NOMO-1 (cell line): ENCODE data around the gene CDC42EP4.
"Not testable (repeated sequence)": the region's sequence is repeated elsewhere in the genome, so short reads cannot be mapped to it uniquely, and the experiment has no call there.

Experiments
- DNase-seq, 2 experiments: peaks; one replicate each; lab custom pipeline; 2025; ENCODE audit not compliant: unreplicated experiment in 2 of 2; lab: John Stamatoyannopoulos, UW

The CDC42EP4 gene

DNA sequence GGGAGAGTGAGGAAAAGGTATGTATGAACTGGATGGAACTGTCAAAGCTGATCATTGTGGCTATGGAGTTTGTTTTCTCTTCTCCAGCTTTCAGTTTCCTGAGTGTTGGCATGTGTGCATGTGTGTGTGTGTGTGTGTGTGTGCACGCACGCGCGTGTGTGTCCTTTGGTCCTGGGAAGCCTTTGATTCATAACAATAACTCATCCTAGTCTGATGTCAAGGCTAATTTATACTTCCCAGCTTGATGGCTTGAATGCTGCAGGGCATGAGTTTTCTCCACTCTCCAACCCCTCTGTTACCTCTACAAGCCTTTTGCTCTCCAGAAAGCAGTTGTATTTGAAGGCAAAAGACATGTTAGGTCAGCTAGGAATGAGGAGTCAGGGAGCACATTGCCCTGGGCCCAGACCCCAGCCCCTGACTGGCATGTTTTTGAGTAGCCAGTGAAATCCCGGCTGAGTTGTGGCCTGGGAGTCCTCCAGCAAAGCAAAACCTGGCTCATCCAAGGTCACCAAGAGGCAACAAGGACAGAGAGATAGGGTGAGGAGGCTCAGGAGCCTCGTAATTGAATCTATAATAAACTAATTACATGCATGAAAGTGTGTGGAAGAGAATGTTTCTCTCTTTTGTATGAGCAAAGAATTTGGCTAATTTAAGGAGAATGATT is 8.9 kb upstream of the CDC42EP4 start:
- DNase-seq: no peak

DNA sequence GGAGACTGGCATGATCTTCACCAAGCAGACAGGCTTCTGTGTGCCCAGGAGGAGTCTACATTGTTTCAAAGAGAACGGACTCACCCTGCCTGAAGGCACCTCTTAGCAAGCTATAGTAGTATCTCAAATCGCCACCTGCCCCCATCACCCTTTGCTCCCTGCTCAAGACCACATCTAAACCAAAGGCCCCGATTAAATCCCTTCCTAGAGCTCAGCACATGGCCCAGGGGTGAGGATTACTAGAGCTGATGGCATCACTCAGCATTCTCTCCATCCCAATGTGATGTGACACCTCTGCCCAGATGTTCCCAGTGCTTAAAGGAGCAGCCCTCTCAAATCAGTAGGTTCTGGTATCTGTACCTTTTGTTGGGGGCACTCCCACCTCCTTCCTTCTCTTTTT is 8.0 kb upstream of the CDC42EP4 start:
- DNase-seq: no peak

DNA sequence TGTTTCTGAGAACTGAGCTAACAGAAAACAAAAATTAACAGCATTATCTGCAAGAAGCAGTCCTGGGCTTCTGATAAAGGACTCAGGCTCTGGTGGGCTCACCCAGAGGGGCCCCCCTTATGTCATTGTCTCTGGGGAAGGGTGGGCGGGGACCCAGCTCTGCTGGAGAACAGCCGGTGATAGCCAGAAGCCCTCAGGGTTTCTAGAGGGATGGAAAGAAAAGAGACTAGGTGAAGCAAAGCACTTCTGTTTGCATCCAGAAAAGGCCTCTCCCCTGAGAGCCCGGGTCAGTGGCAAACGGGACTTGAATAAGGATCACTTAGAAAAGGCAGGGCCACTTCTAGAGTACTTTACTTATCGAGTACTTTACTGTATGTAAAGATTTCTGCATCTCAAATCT is 7.0 kb upstream of the CDC42EP4 start:
- no peak for DNase-seq

DNA sequence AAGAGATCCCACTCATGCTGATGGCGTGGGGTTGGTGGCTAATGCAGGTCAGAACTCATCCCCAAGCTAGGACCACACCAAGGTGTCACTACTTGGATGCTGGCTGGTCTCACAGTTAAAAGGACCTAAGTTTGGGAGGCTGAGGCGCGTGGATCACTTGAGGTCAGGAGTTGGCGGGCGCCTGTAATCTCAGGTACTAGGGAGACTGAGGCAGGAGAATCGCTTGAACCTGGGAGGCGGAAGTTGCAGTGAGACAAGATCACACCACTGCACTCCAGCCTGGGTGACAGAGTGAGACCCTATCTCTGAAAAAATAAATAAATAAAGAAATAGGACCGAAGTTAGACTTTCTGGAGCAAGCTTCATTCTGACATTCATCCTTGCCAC is 6.6 kb upstream of the CDC42EP4 start:
- no peak for DNase-seq

DNA sequence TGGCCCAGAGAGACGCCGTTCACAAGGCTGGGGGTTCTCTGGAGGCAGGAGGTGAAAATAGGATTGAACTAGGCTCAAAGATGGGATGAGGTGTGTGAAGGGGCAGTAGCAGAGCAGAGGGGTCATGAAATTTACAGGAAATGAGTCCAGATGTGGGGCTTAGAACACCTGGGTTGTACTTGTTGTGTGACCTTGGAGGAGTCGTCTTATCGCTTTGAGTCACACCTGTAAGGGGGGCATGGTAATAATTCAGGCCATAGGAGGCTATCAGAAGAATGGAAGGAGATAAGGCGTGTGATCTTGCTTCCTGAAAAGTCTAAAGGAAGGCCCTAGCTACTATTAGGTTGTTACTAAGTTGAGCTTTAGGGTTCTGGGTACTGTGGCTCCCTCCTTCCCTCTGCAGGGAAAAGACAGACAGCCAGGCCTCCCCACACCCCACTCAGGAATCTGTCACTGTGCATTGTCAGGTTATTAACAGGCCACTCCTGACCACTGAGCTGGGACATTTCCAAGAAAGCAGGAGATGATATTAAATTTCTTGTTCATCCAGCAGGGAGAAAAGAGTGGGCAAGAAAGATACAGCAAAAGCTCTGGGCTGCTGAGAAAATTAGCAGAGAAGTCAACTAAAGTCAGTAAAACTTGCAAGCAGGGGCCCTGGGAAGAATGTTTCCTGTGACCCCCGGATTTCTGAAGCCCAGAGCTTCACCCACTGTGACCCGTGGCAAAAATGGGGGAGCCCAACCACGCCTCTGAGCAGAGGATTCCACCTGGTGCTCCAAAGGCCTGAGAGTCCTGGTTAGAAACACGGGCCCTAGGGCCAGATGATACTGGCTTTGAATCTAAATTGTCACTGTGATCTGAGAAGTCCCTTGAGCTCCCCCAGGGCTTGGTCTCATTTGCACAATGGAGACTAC is 6.0 kb upstream of the CDC42EP4 start:
- no peak for DNase-seq

DNA sequence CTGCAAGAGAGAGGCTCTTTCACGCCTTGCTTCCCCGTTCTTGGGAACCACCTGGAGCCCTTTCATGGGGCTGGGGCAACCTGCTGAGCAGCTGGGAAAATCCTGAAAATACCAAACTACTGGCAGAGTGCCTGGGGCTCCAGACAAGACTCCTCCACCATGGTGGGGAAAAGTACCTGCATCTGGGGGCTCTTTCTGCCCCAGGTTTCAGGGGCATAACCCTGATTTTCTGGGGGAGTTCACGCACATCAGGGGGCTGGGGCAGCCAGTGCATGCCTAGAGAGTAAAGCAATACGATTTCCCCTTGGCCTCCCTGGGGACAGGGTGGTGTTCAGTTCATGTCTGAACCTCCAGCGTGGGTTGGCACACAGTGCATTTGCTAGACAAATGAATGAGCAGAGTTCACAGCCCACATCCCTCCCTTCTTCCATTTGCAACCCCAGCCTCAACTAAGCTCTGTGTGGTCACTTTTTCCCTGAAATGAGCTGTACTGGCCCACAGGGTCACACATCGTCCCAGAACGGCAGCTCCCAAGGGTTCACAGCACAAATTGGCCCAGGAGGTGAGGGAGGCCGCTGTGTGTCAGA is 5.2 kb upstream of the CDC42EP4 start:
- no peak for DNase-seq

DNA sequence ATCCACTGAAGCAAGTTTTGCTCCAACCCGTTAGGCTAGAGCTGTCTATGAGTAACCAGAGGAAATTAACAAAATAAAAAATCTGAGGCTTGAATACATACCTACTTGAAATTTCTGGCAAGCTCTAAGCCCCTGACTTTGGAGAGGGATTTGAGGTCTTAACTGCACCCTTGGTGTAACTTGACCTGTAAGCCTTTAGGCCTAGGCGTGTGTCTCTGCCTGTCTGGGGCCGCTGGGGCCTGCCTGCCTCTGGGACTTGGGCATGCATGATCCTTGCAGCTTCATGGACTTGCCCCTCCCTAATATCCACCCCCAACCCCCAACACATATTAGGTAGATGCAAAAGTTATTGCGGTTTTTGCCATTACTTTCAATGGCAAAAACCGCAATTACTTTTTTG is 3.7 kb upstream of the CDC42EP4 start:
- no peak for DNase-seq

DNA sequence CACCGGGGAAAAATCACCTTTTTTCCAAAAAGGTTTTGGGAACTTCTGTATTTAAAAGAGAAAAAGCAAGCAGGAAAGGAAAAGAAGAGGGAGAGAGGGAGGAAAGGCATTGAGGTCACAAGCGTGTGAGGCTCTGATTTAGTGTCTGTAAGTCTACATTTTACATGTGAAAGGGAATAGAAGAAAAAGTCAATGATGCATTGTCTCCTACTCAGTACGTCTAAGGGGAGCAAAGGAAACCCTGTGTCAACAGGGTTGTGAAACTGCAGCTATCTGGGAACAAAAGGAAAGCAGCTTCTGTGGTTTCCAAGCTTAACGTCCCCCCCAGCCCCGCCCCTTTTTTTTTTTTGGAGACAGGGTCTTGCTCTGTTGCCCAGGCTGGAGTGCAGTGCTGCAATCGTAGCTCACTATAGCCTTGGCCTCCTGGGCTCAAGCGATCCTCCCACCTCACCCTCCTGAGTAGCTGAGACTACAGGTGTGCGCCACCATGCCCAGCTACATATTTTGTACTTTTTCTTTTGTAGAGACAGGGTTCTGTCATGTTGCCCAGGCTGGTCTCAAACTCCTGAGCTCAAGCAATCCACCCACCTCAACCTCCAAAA is 1.8 kb upstream of the CDC42EP4 start:
- DNase-seq: no peak

DNA sequence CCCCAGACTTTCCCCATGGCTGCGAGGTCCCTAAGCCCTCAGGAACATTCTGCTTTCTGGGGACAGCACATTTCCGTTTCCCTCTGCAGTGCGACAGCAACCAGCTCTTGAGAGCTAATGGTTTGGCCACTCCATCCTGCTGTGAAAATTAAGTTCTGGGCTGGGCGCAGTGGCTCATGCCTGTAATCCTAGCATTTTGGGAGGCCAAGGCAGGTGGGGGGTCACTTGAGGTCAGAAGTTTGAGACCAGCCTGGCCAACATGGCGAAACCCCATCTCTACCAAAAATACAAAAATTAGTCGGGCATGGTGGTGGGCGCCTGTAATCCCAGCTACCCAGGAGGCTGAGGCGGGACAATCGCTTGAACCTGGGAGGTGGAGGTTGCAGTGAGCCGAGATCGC is 1.1 kb upstream of the CDC42EP4 start:
- not testable (repeated sequence) for DNase-seq

DNA sequence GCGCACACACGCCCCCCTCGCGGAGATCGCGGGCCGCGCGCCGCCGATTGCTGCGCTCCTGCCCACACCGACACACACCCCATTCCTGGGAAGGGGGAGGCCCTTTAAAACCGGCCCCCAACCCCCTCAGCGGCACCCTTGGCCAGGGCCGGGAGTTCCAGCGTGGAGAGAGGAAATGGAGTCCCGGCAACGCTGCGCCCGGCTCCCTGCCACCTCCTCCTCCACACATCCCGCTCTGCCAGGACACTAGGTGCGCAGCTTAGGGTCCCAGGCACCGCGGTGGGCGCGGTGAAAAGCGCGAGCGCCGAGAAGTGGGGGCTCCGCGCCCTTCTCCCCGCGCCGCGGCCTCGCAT is 397 bp downstream of the CDC42EP4 start:
- DNase-seq: no peak

DNA sequence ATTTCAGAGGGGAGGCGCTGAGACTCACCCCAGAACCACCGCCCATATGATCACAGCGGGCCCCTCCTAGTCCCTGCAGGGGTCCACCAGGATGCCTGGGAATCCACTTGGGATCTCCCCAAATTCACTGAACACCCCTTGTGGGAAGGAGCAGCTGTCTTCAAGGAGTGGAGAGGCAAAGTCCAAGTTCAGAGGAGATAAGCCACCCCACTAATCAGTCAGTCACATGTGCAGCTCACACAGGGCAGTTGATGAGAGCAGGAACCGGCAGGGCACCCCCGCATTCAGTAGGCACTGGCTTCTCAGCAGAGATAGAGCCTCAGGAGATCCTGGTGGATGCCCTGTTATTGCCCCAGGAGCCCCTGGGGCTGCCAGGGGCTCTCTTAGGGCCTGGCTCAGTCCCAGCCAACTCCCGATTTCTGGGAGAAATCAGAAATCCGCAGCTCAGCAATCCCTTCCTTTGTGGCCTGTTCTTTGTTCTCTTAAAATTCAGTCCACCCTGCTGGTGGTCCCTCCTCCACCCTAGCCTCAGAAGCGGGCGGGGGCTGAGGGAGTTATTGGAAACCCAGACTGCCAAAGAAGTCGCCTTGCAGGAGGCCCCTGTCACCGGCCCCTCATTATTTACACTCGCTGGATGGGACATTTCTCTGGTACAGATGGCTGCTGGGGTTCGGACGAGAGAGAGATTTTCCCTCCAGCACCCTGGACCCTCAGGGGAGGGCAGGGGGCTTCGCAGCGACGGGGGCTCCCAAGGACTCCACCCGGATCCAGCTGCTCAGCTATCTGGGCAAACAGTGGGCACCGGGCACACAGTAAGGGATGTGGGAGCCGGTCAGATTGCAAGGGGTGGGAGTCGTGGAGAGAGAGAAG is 1.8 kb downstream of the CDC42EP4 start:
- no peak for DNase-seq

DNA sequence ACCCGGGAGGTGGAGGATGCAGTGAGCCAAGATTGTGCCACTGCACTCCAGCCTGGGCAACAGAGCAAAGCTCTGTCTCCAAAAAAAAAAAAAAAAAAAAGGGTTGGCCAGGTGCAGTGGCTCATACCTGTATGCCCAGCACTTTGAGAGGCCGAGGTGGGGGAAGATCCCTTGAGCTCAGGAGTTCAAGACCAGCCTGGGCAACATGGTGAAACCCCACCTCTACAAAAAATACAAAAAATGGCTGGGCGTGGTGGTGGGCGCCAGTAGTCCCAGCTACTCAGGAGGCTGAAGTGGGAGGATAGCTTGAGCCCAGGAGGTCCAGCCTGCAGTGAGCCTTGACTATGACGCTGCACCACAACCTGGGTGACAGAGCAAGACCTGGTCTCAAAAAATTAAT is 2.8 kb downstream of the CDC42EP4 start:
- not testable (repeated sequence) for DNase-seq

DNA sequence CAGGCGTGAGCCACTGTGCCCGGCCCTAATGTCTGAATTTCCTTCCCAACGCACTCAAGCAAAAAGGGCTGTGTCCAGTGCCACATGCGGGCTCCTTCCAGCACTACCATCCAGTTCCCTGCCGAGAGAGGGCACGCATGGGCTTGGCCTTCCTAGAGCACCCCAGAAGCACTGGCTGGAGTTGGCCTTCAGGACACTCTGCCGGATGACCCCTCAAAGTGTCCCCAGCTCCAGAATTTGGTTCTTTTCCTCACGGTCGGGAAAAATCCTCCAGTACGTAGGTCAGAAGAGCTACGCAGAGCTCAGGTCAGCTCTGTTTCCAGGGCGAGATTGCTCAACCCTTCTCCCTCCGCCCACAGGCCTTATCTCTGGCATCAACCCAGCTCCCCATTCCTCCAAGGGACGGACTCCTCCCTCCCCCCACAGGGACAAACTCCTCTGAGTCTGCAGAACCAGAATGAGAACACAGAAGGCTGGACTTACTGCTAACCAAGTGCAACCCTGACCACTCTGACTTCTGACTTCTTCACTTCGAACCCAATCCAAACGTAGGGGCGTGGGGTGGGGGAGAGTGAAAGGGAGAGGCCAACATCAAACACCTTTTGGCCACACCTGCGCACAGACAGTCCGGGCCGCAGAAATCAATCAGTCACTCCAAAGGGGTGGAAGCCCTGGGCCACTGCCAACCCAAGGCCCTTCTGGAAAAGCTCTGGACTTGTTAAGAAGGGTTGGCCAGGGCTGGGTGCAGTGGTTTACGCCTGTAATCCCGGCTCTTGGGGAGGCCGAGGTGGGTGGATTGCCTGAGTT is 3.6 kb downstream of the CDC42EP4 start:
- no peak for DNase-seq

DNA sequence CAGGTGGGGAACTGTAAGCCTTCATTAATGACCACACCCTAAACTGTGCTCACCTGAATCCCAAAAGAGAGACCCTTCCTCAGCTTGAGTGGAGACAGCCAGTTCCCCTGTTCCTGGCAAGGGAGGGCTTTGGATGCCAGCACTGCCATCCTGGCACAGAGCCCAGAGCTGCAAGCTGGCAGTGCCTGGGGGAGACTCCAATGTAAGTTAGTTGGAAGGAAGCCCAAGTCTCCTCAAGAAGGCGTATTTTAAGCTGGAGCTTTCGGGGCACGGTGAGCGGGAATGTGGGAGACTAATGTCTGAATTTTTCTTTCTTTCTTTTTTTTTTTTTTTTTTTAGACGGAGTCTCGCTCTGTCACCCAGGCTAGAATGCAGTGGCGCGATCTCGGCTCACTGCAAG is 4.7 kb downstream of the CDC42EP4 start:
- no peak for DNase-seq

DNA sequence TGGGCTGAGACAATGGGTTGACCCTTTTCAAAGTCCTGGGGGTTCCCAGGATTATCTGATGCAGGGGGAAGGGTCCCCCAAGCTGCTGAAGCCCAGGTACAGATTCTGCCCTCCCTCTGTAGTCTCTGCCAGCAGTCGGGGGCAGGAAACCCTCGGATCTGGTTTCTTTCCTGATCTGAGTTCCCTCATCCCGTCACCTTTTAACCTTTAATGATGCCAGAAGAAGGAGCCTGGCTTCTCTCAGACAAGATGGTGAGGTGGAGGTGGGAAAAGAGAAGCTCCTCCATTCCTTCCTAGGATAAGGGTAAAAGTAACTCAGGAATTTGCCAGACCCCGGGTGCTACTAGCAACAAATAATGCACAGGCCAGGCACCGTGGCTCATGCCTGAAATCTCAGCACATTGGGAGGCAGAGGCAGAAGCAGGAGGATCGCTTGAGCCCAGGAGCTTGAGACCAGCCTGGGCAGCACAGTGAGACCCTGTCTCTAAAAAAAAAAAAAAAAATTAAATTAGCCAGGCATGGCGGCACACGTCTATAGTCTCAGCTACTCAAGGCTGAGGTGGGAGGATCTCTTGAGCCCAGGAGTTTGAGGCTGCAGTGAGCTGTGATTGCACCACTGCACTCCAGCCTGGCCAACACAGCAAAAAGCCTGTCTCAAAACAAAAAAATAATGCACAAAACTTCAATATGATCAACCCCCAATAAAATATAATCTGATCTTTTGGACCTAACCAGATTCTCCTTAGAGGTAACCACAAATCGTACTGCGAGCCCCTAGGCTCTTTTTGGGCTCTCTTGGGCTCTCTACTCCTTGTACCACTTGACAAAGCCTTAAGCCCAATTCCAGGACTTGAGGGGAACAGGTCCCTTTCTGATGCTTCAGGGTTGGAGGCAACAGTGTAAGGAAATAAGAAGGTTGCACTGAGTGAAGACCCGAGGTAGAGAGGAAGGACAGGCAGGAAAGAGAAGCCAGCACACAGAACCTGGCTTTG is 5.7 kb downstream of the CDC42EP4 start:
- DNase-seq: no peak

DNA sequence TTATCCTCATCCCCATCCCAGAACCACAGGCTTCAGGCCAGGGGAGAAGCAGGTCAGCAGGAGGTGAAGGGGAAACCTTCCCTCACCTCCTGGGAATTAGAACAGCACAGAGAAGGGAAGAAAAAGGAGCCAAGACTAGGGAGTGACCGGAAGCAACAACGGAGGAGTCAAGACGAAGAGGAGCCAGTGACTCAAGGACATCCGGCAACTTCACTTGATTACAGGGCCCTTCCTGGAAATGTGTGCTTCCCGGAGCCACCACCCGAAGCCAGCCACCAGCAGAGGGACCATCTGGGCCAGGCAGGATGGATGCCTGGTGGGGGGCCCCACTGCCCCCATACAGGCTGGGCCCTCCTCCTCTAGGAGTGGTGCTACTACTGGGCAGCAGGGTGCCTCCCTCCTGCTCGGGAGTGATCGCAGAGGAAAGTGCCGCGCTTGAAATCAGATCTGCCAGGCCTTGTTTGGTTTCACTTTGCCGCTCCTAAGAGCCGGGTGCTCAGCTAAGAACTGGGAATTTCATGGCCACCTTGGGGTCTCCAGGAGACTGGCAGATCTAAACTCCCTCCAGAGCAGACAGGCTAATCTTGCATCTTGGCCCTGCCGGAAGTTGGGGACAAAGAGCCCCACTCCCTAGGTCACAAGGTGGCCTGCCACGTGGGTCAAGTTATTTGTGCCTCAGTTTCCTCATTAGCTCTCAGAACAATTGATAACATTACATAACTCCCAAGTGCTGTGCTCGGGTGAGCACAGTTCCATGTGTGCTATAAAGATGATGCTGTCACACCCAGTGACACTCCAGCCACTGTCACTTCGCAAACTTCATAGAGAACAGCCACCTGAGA is 6.6 kb downstream of the CDC42EP4 start:
- no peak for DNase-seq

DNA sequence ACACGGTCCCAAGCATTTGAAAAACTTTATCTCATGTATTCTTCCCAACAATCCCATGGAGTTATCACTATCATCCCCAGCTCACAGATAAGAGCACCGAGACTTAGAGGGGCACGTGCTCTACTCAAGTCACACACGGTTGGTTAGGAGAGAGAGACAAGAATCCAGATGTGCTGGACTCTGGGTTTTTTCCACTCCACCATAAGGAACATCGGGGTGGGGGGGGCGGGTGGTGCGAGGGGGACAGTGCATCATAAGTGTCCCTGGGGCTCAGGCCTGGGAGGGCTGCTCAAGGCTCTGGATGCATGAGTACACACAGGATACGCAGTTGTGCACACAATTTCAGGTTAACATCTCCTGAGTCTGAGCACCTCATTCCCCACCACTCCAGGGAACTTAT is 7.4 kb downstream of the CDC42EP4 start:
- no peak for DNase-seq

DNA sequence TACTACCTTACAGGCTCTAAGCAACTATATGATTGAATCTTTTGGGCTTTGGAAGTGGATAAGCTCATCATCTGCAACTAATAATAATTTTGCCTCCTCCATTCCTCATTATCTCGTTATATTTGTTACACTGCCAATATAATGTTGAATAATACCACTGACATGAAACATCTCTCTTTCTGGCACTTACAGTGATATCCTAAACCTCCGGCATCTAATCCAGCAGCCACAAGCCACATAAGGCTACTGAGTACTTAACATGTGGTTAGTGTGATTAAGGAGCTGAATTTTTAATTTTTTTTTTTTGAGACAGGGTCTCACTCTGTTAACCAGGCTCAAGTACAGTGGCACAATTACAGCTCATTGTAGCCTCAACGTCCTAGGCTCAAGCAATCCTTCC is 9.6 kb downstream of the CDC42EP4 start:
- DNase-seq: no peak
